ENCODE results near the gene ARHGEF28. TPM values are rescaled to one million over a fixed set of nuclear protein-coding genes. Genes with fewer than 3 reads are reported as not detected.

The ARHGEF28 gene
- total RNA-seq, 1 experiment from 2014 or later: 0.57 TPM

- Histone ChIP-seq H3K18ac (ENCODE audit: insufficient read length, low read depth, low read length) (no peak overlapping the region), H3K79me1 (ENCODE audit: insufficient read depth, low read depth, low read length, poor library complexity, severe bottlenecking) (no peaks in the 10 kb centered on the region), H3T11ph (ENCODE audit: low read length) (no peak overlapping the region), H3K56ac (ENCODE audit: insufficient read length, low read depth, low read length) (no peak overlapping the region), H2BK120ac (ENCODE audit: low read depth, low read length, poor library complexity, severe bottlenecking) (no peak overlapping the region), H3K9ac (ENCODE audit: extremely low read depth, insufficient read length, low read length) (no peak overlapping the region), H3K27me3 (ENCODE audit: insufficient read depth, low read length) (no peaks in the 10 kb centered on the region), H4K20me1 (ENCODE audit: control insufficient read depth, insufficient read depth, insufficient read length) (no peaks in the 10 kb centered on the region), H2BK15ac (ENCODE audit: low read depth, low read length) (no peak overlapping the region), H2BK20ac (ENCODE audit: low read depth, low read length, poor library complexity, severe bottlenecking) (no peak overlapping the region), H3K4me1 (ENCODE audit: insufficient read depth, low read length) (no peaks in the 10 kb centered on the region), H3K23me2 (ENCODE audit: insufficient read length, low read depth, low read length, poor library complexity, severe bottlenecking) (no peaks in the 10 kb centered on the region), H2BK5ac (ENCODE audit: insufficient read length, low read length) (no peak overlapping the region), H2BK12ac (ENCODE audit: insufficient read length, low read depth, low read length) (no peak overlapping the region), H4K5ac (ENCODE audit: insufficient read length, low read depth, low read length) (no peak overlapping the region), H3K14ac (ENCODE audit: insufficient read depth, low read length) (no peak overlapping the region), H2AFZ (ENCODE audit: low read length) (no peak overlapping the region), H3K23ac (ENCODE audit: insufficient read length, low read depth, low read length) (no peak overlapping the region), H4K91ac (ENCODE audit: insufficient read length, low read depth, low read length) (no peak overlapping the region), H4K8ac (replicated peaks; ENCODE audit: insufficient read length, low read depth, low read length) (no peak overlapping the region), H3K9me3 (ENCODE audit: control insufficient read depth, low read depth, low read length) (no peaks in the 10 kb centered on the region), H3K27ac (ENCODE audit: insufficient read length, low read depth, low read length) (no peak overlapping the region), H3K79me2 (ENCODE audit: insufficient read depth, low read length) (no peaks in the 10 kb centered on the region), H3K4ac (ENCODE audit: low read depth, low read length) (no peak overlapping the region), H2AK5ac (ENCODE audit: insufficient read length, low read length) (no peak overlapping the region), H3K4me2 (ENCODE audit: insufficient read depth, insufficient read length, low read length) (no peak overlapping the region)
- H3K4me1 Mint-ChIP-seq: no peaks in the 10 kb centered on the region
- no peak for DNase-seq
- H3K27ac Mint-ChIP-seq: no peak overlapping the region
- no peak for TF ChIP-seq CTCF (conservative IDR thresholded peaks at IDR 0.05)
- H3K27me3 Mint-ChIP-seq (ENCODE audit: low read depth): no peaks in the 10 kb centered on the region
- WGBS (ENCODE audit: extremely low coverage, insufficient read length, low lambda C conversion rate): no CpG with 5 or more reads among the region's 5 CpGs
- no peaks in the 10 kb centered on the region for H3K36me3 Mint-ChIP-seq (ENCODE audit: insufficient read depth in 1 of 3, low read depth in 3 of 3)
- H3K9me3 Mint-ChIP-seq: no peaks in the 10 kb centered on the region
- no peak overlapping the region for H3K4me3 Mint-ChIP-seq
Observed at GRCh38 chr5:73844165-73844564, 218.2 kb downstream of the ARHGEF28 start.
